ENCODE measurements around the gene ARFGAP2. TPM values are rescaled to one million over a fixed set of nuclear protein-coding genes. Genes with fewer than 3 reads are reported as not detected.
"Not testable (repeated sequence)": the region's sequence is repeated elsewhere in the genome, so short reads cannot be mapped to it uniquely, and the experiment has no call there.

ARFGAP2 gene
- total RNA-seq, 1 experiment from 2014 or later: 73.5 TPM

- intact Hi-C loops (cut with micrococcal nuclease): no loop called here
- H3K36me3 ChIP-seq (ENCODE audit: control insufficient read depth in 1 of 2, insufficient read depth in 2 of 2, low read length in 2 of 2): no peaks in the 10 kb centered on the region
- no peak overlapping the region for H3K9ac ChIP-seq (ENCODE audit: low read length)
- H3K27ac ChIP-seq (ENCODE audit: low read depth, low read length): no peak overlapping the region
- no peak for DNase-seq (ENCODE audit: low read depth, low spot score)
- H2AFZ ChIP-seq (ENCODE audit: low read depth, low read length, poor library complexity, severe bottlenecking): no peak overlapping the region
- CTCF ChIA-PET: interaction anchor here (1.3 kb wide), 1 partner anchor 12 kb away, joined by 3 read pairs; no protein-coding TSS in a partner anchor
- POLR2A ChIA-PET: no interaction called here
- ATAC-seq: no peak
- H3K9me3 ChIP-seq (ENCODE audit: control insufficient read depth in 1 of 2, insufficient read depth in 1 of 2, low read depth in 1 of 2, low read length in 2 of 2): no peaks in the 10 kb centered on the region
- no peaks in the 10 kb centered on the region for H4K20me1 ChIP-seq (ENCODE audit: insufficient read depth)
- H3K27me3 ChIP-seq (ENCODE audit: insufficient read depth, low read length): no peaks in the 10 kb centered on the region
- BruUV-seq (replicated peaks): no TSS peak
- H3K9me2 ChIP-seq (ENCODE audit: insufficient read depth): no peaks in the 10 kb centered on the region
- no peaks in the 10 kb centered on the region for H3K79me2 ChIP-seq (ENCODE audit: insufficient read depth, low read length)
- RAD21 ChIA-PET (ENCODE audit: low non-redundant PET in 1 of 2, low total read pairs in 2 of 2, uncharacterized antibody in 2 of 2, unreplicated experiment in 2 of 2): interaction anchor here in 1 of 2 experiments (0.7 kb wide), 1 partner anchor 22 kb away, joined by 5 read pairs; no protein-coding TSS in a partner anchor
- no peak overlapping the region for H3K4me3 ChIP-seq (replicated peaks in 1 of 2; ENCODE audit: low read depth in 1 of 2, low read length in 2 of 2)
- H3K4me1 ChIP-seq (ENCODE audit: control insufficient read depth in 1 of 2, insufficient read depth in 2 of 2, low read length in 2 of 2): peaks cover 13 to 36% of the 10 kb centered on the region in 2 experiments
- H3K4me2 ChIP-seq (ENCODE audit: low read length): no peak overlapping the region
- TF ChIP-seq POLR2AphosphoS5 (IDR thresholded peaks at IDR 0.05; ENCODE audit: low read depth, low read length): no peak
- no peak for TF ChIP-seq EZH2phosphoT487 (IDR thresholded peaks at IDR 0.05; ENCODE audit: borderline replicate concordance)
These were observed 15.4 kb upstream of the ARFGAP2 start for GRCh38 chr11:47192111-47192510.

GRCh38 chr11:47191137-47191536 is 14.5 kb upstream of the ARFGAP2 start:
- ATAC-seq; H3K27me3 ChIP-seq (ENCODE audit: insufficient read depth, low read length); H3K9me3 ChIP-seq (ENCODE audit: control insufficient read depth in 1 of 2, insufficient read depth in 1 of 2, low read depth in 1 of 2, low read length in 2 of 2); H4K20me1 ChIP-seq (ENCODE audit: insufficient read depth); CTCF ChIA-PET; H3K9ac ChIP-seq (ENCODE audit: low read length); H3K4me2 ChIP-seq (ENCODE audit: low read length); H3K9me2 ChIP-seq (ENCODE audit: insufficient read depth); H3K27ac ChIP-seq (ENCODE audit: low read depth, low read length); H3K79me2 ChIP-seq (ENCODE audit: insufficient read depth, low read length); H3K4me3 ChIP-seq (replicated peaks in 1 of 2; ENCODE audit: low read depth in 1 of 2, low read length in 2 of 2); BruUV-seq (replicated peaks); DNase-seq (ENCODE audit: low read depth, low spot score); RAD21 ChIA-PET (ENCODE audit: low non-redundant PET in 1 of 2, low total read pairs in 2 of 2, uncharacterized antibody in 2 of 2, unreplicated experiment in 2 of 2); H2AFZ ChIP-seq (ENCODE audit: low read depth, low read length, poor library complexity, severe bottlenecking); POLR2A ChIA-PET; H3K36me3 ChIP-seq (ENCODE audit: control insufficient read depth in 1 of 2, insufficient read depth in 2 of 2, low read length in 2 of 2); intact Hi-C loops (cut with micrococcal nuclease): not testable (repeated sequence)
- peaks cover 19 to 43% of the 10 kb centered on the region in 2 experiments for H3K4me1 ChIP-seq (ENCODE audit: control insufficient read depth in 1 of 2, insufficient read depth in 2 of 2, low read length in 2 of 2)
